Measurements from ENCODE around the gene EIF2S1. TPM values are rescaled to one million over a fixed set of nuclear protein-coding genes. Genes with fewer than 3 reads are reported as not detected.
"Not testable (repeated sequence)": the region's sequence is repeated elsewhere in the genome, so short reads cannot be mapped to it uniquely, and the experiment has no call there.

EIF2S1 gene
- total and polyA plus RNA-seq, 2 donors = 42.7 to 130 TPM

- no peak for DNase-seq (ENCODE audit: low read depth in 6 of 9, low spot score in 9 of 9)
- H3K27me3 ChIP-seq (ENCODE audit: control insufficient read depth in 2 of 2, insufficient read depth in 1 of 2, low read length in 1 of 2) = peaks cover 11 to 52% of the 10 kb centered on the region in 2 donors
- H3K4me3 ChIP-seq (ENCODE audit: low read length in 2 of 2) = no peak overlapping the region
- H3K4me1 ChIP-seq (ENCODE audit: control insufficient read depth in 2 of 2, insufficient read depth in 2 of 2, low read length in 2 of 2) = peaks cover 4 to 11% of the 10 kb centered on the region in 2 donors
- no peak overlapping the region for H3K27ac ChIP-seq (ENCODE audit: low read depth in 1 of 2, low read length in 1 of 2)
- H3K9me3 ChIP-seq (ENCODE audit: control insufficient read depth in 2 of 2, insufficient read depth in 1 of 2, low read length in 1 of 2) = no peaks in the 10 kb centered on the region
- 65% methylated on average over 3 of the region's 3 CpGs for WGBS
- H3K36me3 ChIP-seq (ENCODE audit: control insufficient read depth in 2 of 2, insufficient read depth in 2 of 2, low read length in 1 of 2) = no peaks in the 10 kb centered on the region
These were observed 54.0 kb downstream of the EIF2S1 start for GRCh38 chr14:67413806-67414769.

GRCh38 chr14:67415610-67416009 lies 55.5 kb downstream of the EIF2S1 start:
- 97% methylated on average over 5 of the region's 5 CpGs for WGBS
- not testable (repeated sequence) for H3K9me3 ChIP-seq (ENCODE audit: control insufficient read depth in 2 of 2, insufficient read depth in 1 of 2, low read length in 1 of 2); H3K4me3 ChIP-seq (ENCODE audit: low read length in 2 of 2); DNase-seq (ENCODE audit: low read depth in 6 of 9, low spot score in 9 of 9); H3K27ac ChIP-seq (ENCODE audit: low read depth in 1 of 2, low read length in 1 of 2); H3K36me3 ChIP-seq (ENCODE audit: control insufficient read depth in 2 of 2, insufficient read depth in 2 of 2, low read length in 1 of 2)
- Histone ChIP-seq H3K27me3 (ENCODE audit: control insufficient read depth in 2 of 2, insufficient read depth in 1 of 2, low read length in 1 of 2) (peaks cover 11 to 44% of the 10 kb centered on the region in 2 donors), H3K4me1 (ENCODE audit: control insufficient read depth in 2 of 2, insufficient read depth in 2 of 2, low read length in 2 of 2) (peaks cover 4 to 11% of the 10 kb centered on the region in 2 donors)

GRCh38 chr14:67416085-67416484 lies 56.0 kb downstream of the EIF2S1 start:
- WGBS = 94% methylated on average over 8 of the region's 8 CpGs

GRCh38 chr14:67416810-67417209 lies 56.7 kb downstream of the EIF2S1 start:
- 91% methylated on average over 2 of the region's 2 CpGs for whole genome bisulfite sequencing
- Histone ChIP-seq H3K4me1 (ENCODE audit: control insufficient read depth in 2 of 2, insufficient read depth in 2 of 2, low read length in 2 of 2) (peaks cover 4 to 8% of the 10 kb centered on the region in 2 donors), H3K27me3 (ENCODE audit: control insufficient read depth in 2 of 2, insufficient read depth in 1 of 2, low read length in 1 of 2) (peaks cover 4 to 32% of the 10 kb centered on the region in 2 donors), H3K36me3 (ENCODE audit: control insufficient read depth in 2 of 2, insufficient read depth in 2 of 2, low read length in 1 of 2) (no peaks in the 10 kb centered on the region), H3K9me3 (ENCODE audit: control insufficient read depth in 2 of 2, insufficient read depth in 1 of 2, low read length in 1 of 2) (no peaks in the 10 kb centered on the region), H3K4me3 (ENCODE audit: low read length in 2 of 2) (no peak overlapping the region), H3K27ac (ENCODE audit: low read depth in 1 of 2, low read length in 1 of 2) (no peak overlapping the region)
- DNase-seq (ENCODE audit: low read depth in 6 of 9, low spot score in 9 of 9) = no peak

More at GRCh38 chr14:67416085-67416484, 56.0 kb downstream of the EIF2S1 start:
- DNase-seq (ENCODE audit: low read depth in 6 of 9, low spot score in 9 of 9) = no peak
- H3K27ac ChIP-seq (ENCODE audit: low read depth in 1 of 2, low read length in 1 of 2) = no peak overlapping the region
- H3K27me3 ChIP-seq (ENCODE audit: control insufficient read depth in 2 of 2, insufficient read depth in 1 of 2, low read length in 1 of 2) = peaks cover 10 to 39% of the 10 kb centered on the region in 2 donors
- no peaks in the 10 kb centered on the region for H3K36me3 ChIP-seq (ENCODE audit: control insufficient read depth in 2 of 2, insufficient read depth in 2 of 2, low read length in 1 of 2)
- no peaks in the 10 kb centered on the region for H3K9me3 ChIP-seq (ENCODE audit: control insufficient read depth in 2 of 2, insufficient read depth in 1 of 2, low read length in 1 of 2)
- peaks cover 4 to 11% of the 10 kb centered on the region in 2 donors for H3K4me1 ChIP-seq (ENCODE audit: control insufficient read depth in 2 of 2, insufficient read depth in 2 of 2, low read length in 2 of 2)
- H3K4me3 ChIP-seq (ENCODE audit: low read length in 2 of 2) = no peak overlapping the region

- WGBS = 91% methylated on average over 3 of the region's 3 CpGs
- Histone ChIP-seq H3K4me1 (ENCODE audit: control insufficient read depth in 2 of 2, insufficient read depth in 2 of 2, low read length in 2 of 2) (peaks cover 0 to 5% of the 10 kb centered on the region in 2 donors), H3K36me3 (ENCODE audit: control insufficient read depth in 2 of 2, insufficient read depth in 2 of 2, low read length in 1 of 2) (no peaks in the 10 kb centered on the region), H3K4me3 (ENCODE audit: low read length in 2 of 2) (no peak overlapping the region), H3K9me3 (ENCODE audit: control insufficient read depth in 2 of 2, insufficient read depth in 1 of 2, low read length in 1 of 2) (no peaks in the 10 kb centered on the region), H3K27ac (ENCODE audit: low read depth in 1 of 2, low read length in 1 of 2) (no peak overlapping the region), H3K27me3 (ENCODE audit: control insufficient read depth in 2 of 2, insufficient read depth in 1 of 2, low read length in 1 of 2) (peaks cover 0 to 23% of the 10 kb centered on the region in 2 donors)
- no peak for DNase-seq (ENCODE audit: low read depth in 6 of 9, low spot score in 9 of 9)
These were observed 57.5 kb downstream of the EIF2S1 start for GRCh38 chr14:67417633-67418032.

- DNase-seq (ENCODE audit: low read depth in 6 of 9, low spot score in 9 of 9) = no peak
- Histone ChIP-seq H3K27ac (ENCODE audit: low read depth in 1 of 2, low read length in 1 of 2) (no peak overlapping the region), H3K9me3 (ENCODE audit: control insufficient read depth in 2 of 2, insufficient read depth in 1 of 2, low read length in 1 of 2) (no peaks in the 10 kb centered on the region), H3K36me3 (ENCODE audit: control insufficient read depth in 2 of 2, insufficient read depth in 2 of 2, low read length in 1 of 2) (no peaks in the 10 kb centered on the region), H3K4me1 (ENCODE audit: control insufficient read depth in 2 of 2, insufficient read depth in 2 of 2, low read length in 2 of 2) (peaks cover 0 to 5% of the 10 kb centered on the region in 2 donors), H3K27me3 (ENCODE audit: control insufficient read depth in 2 of 2, insufficient read depth in 1 of 2, low read length in 1 of 2) (peaks cover 0 to 14% of the 10 kb centered on the region in 2 donors), H3K4me3 (ENCODE audit: low read length in 2 of 2) (no peak overlapping the region)
- 87% methylated on average over 11 of the region's 11 CpGs for WGBS
These were observed 58.5 kb downstream of the EIF2S1 start for GRCh38 chr14:67418401-67419191.

- no peaks in the 10 kb centered on the region for H3K36me3 ChIP-seq (ENCODE audit: control insufficient read depth in 2 of 2, insufficient read depth in 2 of 2, low read length in 1 of 2)
- H3K4me3 ChIP-seq (ENCODE audit: low read length in 2 of 2) = no peak overlapping the region
- H3K4me1 ChIP-seq (ENCODE audit: control insufficient read depth in 2 of 2, insufficient read depth in 2 of 2, low read length in 2 of 2) = peaks cover 0 to 5% of the 10 kb centered on the region in 2 donors
- no peak overlapping the region for H3K27ac ChIP-seq (ENCODE audit: low read depth in 1 of 2, low read length in 1 of 2)
- peaks cover 0 to 11% of the 10 kb centered on the region in 2 donors for H3K27me3 ChIP-seq (ENCODE audit: control insufficient read depth in 2 of 2, insufficient read depth in 1 of 2, low read length in 1 of 2)
- no peaks in the 10 kb centered on the region for H3K9me3 ChIP-seq (ENCODE audit: control insufficient read depth in 2 of 2, insufficient read depth in 1 of 2, low read length in 1 of 2)
- DNase-seq (ENCODE audit: low read depth in 6 of 9, low spot score in 9 of 9) = peak in 6 of 9 donors; percentile 22 to 64 (median 35)
- 87% methylated on average over 12 of the region's 12 CpGs for WGBS
These were observed 60.1 kb downstream of the EIF2S1 start for GRCh38 chr14:67420102-67420739.

GRCh38 chr14:67421356-67422224 lies 61.5 kb downstream of the EIF2S1 start:
- Histone ChIP-seq H3K4me1 (ENCODE audit: control insufficient read depth in 2 of 2, insufficient read depth in 2 of 2, low read length in 2 of 2) (peaks cover 0 to under 1% of the 10 kb centered on the region in 2 donors), H3K36me3 (ENCODE audit: control insufficient read depth in 2 of 2, insufficient read depth in 2 of 2, low read length in 1 of 2) (no peaks in the 10 kb centered on the region), H3K27me3 (ENCODE audit: control insufficient read depth in 2 of 2, insufficient read depth in 1 of 2, low read length in 1 of 2) (peaks cover 0 to 16% of the 10 kb centered on the region in 2 donors), H3K4me3 (ENCODE audit: low read length in 2 of 2) (no peak overlapping the region), H3K27ac (ENCODE audit: low read depth in 1 of 2, low read length in 1 of 2) (no peak overlapping the region), H3K9me3 (ENCODE audit: control insufficient read depth in 2 of 2, insufficient read depth in 1 of 2, low read length in 1 of 2) (no peaks in the 10 kb centered on the region)
- DNase-seq (ENCODE audit: low read depth in 6 of 9, low spot score in 9 of 9) = no peak
- WGBS = 97% methylated on average over 11 of the region's 11 CpGs
